Measurements from ENCODE around the gene BCR. TPM values are rescaled to one million over a fixed set of nuclear protein-coding genes. Genes with fewer than 3 reads are reported as not detected.

BCR gene
- total and polyA plus RNA-seq, 2 of the 4 experiments (the other 2 are of a cell fraction) = 28.9 to 44.6 TPM

DNA sequence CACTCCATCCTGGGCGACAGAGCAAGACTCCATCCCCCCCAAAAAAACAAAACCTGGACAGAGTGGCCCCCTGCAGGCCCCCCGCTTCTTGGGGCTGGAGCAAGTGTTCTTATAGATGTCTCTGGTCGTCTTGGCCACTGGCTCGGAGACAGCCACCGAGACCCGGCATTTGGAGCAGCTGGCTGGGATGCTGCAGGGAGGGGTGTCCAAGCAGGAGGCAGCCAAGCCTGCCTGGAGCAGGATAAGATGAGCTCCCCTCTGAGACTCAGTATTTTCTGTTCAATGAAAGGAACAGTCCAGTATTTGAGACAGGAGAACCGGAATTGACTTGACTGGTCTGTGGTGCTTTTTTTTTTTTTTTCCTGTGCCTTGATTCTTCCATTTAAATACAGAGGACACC lies 44.5 kb downstream of the BCR start:
- H2AK9ac ChIP-seq (replicated peaks; ENCODE audit: low read depth, low read length, poor library complexity) = no peak overlapping the region
- no peak overlapping the region for H3K4me2 ChIP-seq (ENCODE audit: low read depth, low read length)
- H4K5ac ChIP-seq (ENCODE audit: low read depth, low read length) = no peak overlapping the region
- H2BK20ac ChIP-seq (ENCODE audit: low read depth, low read length) = no peak overlapping the region
- no peak overlapping the region for H2BK120ac ChIP-seq (ENCODE audit: low read depth, low read length)
- in situ Hi-C loops (cut with MboI; ENCODE audit: low sequenced_read_pairs) (no loop called here), intact Hi-C loops (cut with micrococcal nuclease) (no loop called here), dilution Hi-C loops (cut with HindIII; ENCODE audit: low sequenced_read_pairs, unreplicated experiment) (no loop called here)
- H2AFZ ChIP-seq (replicated peaks; ENCODE audit: low read length, poor library complexity) = no peak overlapping the region
- no peak overlapping the region for H3K4me3 ChIP-seq (ENCODE audit: insufficient read depth, low read depth, low read length)
- H4K91ac ChIP-seq (ENCODE audit: insufficient read depth, low read depth, low read length) = no peak overlapping the region
- CTCF ChIA-PET = no interaction called here
- no peak overlapping the region for H3K9ac ChIP-seq (ENCODE audit: low read depth, low read length)
- no peak overlapping the region for H3K56ac ChIP-seq (ENCODE audit: extremely low read depth, insufficient read depth, low read length)
- peaks cover 26% of the 10 kb centered on the region for H3K9me1 ChIP-seq (ENCODE audit: insufficient read depth, low read length)
- WGBS, 2 experiments (ENCODE audit: extremely low coverage in 2 of 2, insufficient read length in 1 of 2) = no CpG with 5 or more reads among the region's 7 CpGs
- H3K18ac ChIP-seq (ENCODE audit: low read depth, low read length) = no peak overlapping the region
- H3K4ac ChIP-seq (ENCODE audit: low read depth, low read length) = no peak overlapping the region
- H2BK5ac ChIP-seq (ENCODE audit: low read depth, low read length, poor library complexity, severe bottlenecking) = no peak overlapping the region
- no peak overlapping the region for H3K27ac ChIP-seq (ENCODE audit: insufficient read depth, low read length)
- H3K9me3 ChIP-seq (ENCODE audit: control insufficient read depth, insufficient read depth, low read length) = peaks cover 3% of the 10 kb centered on the region; the same call in 1 of the 2 replicates
- no peak overlapping the region for H3K23ac ChIP-seq (ENCODE audit: low read depth, low read length)
- no peaks in the 10 kb centered on the region for H3K27me3 ChIP-seq (ENCODE audit: control insufficient read depth, insufficient read depth, low read length)
- H3K14ac ChIP-seq (replicated peaks; ENCODE audit: low read depth, low read length) = no peak overlapping the region
- H4K8ac ChIP-seq (ENCODE audit: low read depth in 2 of 2, low read length in 2 of 2) = no peak overlapping the region
- TF ChIP-seq MAZ (IDR thresholded peaks at IDR 0.05; ENCODE audit: borderline replicate concordance, low read depth, low read length) (no peak), BHLHE40 (IDR thresholded peaks at IDR 0.05; ENCODE audit: low read depth, low read length) (no peak), CEBPB (IDR thresholded peaks at IDR 0.05; ENCODE audit: low read depth, low read length) (no peak), SMC3 (IDR thresholded peaks at IDR 0.05; ENCODE audit: low read depth, low read length) (no peak), MAFK (IDR thresholded peaks at IDR 0.05; ENCODE audit: low read depth, low read length) (no peak), RFX5 (IDR thresholded peaks at IDR 0.05; ENCODE audit: low read depth, low read length) (no peak)
- TF ChIP-seq, protein P1, sequence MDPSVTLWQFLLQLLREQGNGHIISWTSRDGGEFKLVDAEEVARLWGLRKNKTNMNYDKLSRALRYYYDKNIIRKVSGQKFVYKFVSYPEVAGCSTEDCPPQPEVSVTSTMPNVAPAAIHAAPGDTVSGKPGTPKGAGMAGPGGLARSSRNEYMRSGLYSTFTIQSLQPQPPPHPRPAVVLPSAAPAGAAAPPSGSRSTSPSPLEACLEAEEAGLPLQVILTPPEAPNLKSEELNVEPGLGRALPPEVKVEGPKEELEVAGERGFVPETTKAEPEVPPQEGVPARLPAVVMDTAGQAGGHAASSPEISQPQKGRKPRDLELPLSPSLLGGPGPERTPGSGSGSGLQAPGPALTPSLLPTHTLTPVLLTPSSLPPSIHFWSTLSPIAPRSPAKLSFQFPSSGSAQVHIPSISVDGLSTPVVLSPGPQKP (IDR thresholded peaks at IDR 0.05; ENCODE audit: borderline replicate concordance, low read depth, low read length) = no peak
- TF ChIP-seq, protein P2, sequence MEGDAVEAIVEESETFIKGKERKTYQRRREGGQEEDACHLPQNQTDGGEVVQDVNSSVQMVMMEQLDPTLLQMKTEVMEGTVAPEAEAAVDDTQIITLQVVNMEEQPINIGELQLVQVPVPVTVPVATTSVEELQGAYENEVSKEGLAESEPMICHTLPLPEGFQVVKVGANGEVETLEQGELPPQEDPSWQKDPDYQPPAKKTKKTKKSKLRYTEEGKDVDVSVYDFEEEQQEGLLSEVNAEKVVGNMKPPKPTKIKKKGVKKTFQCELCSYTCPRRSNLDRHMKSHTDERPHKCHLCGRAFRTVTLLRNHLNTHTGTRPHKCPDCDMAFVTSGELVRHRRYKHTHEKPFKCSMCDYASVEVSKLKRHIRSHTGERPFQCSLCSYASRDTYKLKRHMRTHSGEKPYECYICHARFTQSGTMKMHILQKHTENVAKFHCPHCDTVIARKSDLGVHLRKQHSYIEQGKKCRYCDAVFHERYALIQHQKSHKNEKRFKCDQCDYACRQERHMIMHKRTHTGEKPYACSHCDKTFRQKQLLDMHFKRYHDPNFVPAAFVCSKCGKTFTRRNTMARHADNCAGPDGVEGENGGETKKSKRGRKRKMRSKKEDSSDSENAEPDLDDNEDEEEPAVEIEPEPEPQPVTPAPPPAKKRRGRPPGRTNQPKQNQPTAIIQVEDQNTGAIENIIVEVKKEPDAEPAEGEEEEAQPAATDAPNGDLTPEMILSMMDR (conservative IDR thresholded peaks at IDR 0.05; ENCODE audit: low read depth, low read length) = no peak
- H3K79me1 ChIP-seq (ENCODE audit: low read depth in 1 of 2, low read length in 2 of 2) = peaks cover 38 to 82% of the 10 kb centered on the region in 2 experiments
- POLR2A ChIA-PET (ENCODE audit: unreplicated experiment) = no interaction called here
- H4K20me1 ChIP-seq (ENCODE audit: insufficient read depth, low read length) = peaks cover 37% of the 10 kb centered on the region
- H2BK15ac ChIP-seq (ENCODE audit: low read depth, low read length) = no peak overlapping the region
- peaks cover 20% of the 10 kb centered on the region for H3K4me1 ChIP-seq (ENCODE audit: control insufficient read depth, insufficient read depth, low read length)
- DNase-seq = no peak
- no TSS peak for BruUV-seq (replicated peaks)
- no peak overlapping the region for H2AK5ac ChIP-seq (ENCODE audit: low read depth, low read length)
- H3K36me3 ChIP-seq (ENCODE audit: control insufficient read depth, insufficient read depth, low read length) = no peaks in the 10 kb centered on the region
- no peak for ATAC-seq (ENCODE audit: low read depth)

Measured in IMR-90 (cell line).